ENCODE data around the gene PRR29.
"Not testable (repeated sequence)": the region's sequence is repeated elsewhere in the genome, so short reads cannot be mapped to it uniquely, and the experiment has no call there.

Gene PRR29

GRCh38 chr17:63975541-63976092 is 22.5 kb upstream of the PRR29 start:
- no peak overlapping the region for H3K4ac ChIP-seq (ENCODE audit: low read depth, low read length)
- H3K4me3 ChIP-seq (ENCODE audit: low read length): no peak overlapping the region
- no peak overlapping the region for H3K18ac ChIP-seq (ENCODE audit: low read length)
- no peak overlapping the region for H4K5ac ChIP-seq (ENCODE audit: low read length)
- H3K27ac ChIP-seq (ENCODE audit: low read depth, low read length): no peak overlapping the region
- H3K36me3 ChIP-seq (ENCODE audit: control insufficient read depth, insufficient read depth, low read length): no peaks in the 10 kb centered on the region
- H3K9ac ChIP-seq (ENCODE audit: low read length): no peak overlapping the region
- no peak overlapping the region for H3K23ac ChIP-seq (ENCODE audit: low read length)
- no peaks in the 10 kb centered on the region for H3K27me3 ChIP-seq (ENCODE audit: insufficient read depth, low read length, poor library complexity)
- H3K79me1 ChIP-seq (ENCODE audit: low read length): no peaks in the 10 kb centered on the region
- H2BK120ac ChIP-seq (ENCODE audit: low read depth, low read length): no peak overlapping the region
- H3K79me2 ChIP-seq (ENCODE audit: control insufficient read depth, insufficient read depth, low read length): no peaks in the 10 kb centered on the region
- H3K56ac ChIP-seq (ENCODE audit: low read length): no peak overlapping the region
- H2BK15ac ChIP-seq (replicated peaks; ENCODE audit: low read depth): no peak overlapping the region
- no peak overlapping the region for H2BK5ac ChIP-seq (ENCODE audit: low read length)
- H3K4me2 ChIP-seq (ENCODE audit: low read length): no peak overlapping the region
- no peak overlapping the region for H2AK5ac ChIP-seq (ENCODE audit: low read length)
- H4K8ac ChIP-seq (ENCODE audit: low read depth, low read length): no peak overlapping the region
- WGBS (ENCODE audit: extremely low coverage, insufficient coverage, low lambda C conversion rate): no CpG with 5 or more reads among the region's 2 CpGs
- DNase-seq: no peak
- H3K4me1 ChIP-seq (ENCODE audit: control insufficient read depth, low read depth, low read length): no peaks in the 10 kb centered on the region

- Histone ChIP-seq H3K18ac (ENCODE audit: low read length) (no peak overlapping the region), H3K4ac (ENCODE audit: low read depth, low read length) (no peak overlapping the region), H3K23ac (ENCODE audit: low read length) (no peak overlapping the region), H4K5ac (ENCODE audit: low read length) (no peak overlapping the region), H2AK5ac (ENCODE audit: low read length) (no peak overlapping the region), H3K27me3 (ENCODE audit: insufficient read depth, low read length, poor library complexity) (no peaks in the 10 kb centered on the region), H3K4me3 (ENCODE audit: low read length) (no peak overlapping the region), H3K79me1 (ENCODE audit: low read length) (no peaks in the 10 kb centered on the region), H4K8ac (ENCODE audit: low read depth, low read length) (no peak overlapping the region), H3K27ac (ENCODE audit: low read depth, low read length) (no peak overlapping the region), H2BK5ac (ENCODE audit: low read length) (no peak overlapping the region), H3K36me3 (ENCODE audit: control insufficient read depth, insufficient read depth, low read length) (no peaks in the 10 kb centered on the region), H2BK15ac (replicated peaks; ENCODE audit: low read depth) (no peak overlapping the region), H3K56ac (ENCODE audit: low read length) (no peak overlapping the region), H3K9ac (ENCODE audit: low read length) (no peak overlapping the region), H3K79me2 (ENCODE audit: control insufficient read depth, insufficient read depth, low read length) (no peaks in the 10 kb centered on the region), H3K4me2 (ENCODE audit: low read length) (no peak overlapping the region), H2BK120ac (ENCODE audit: low read depth, low read length) (no peak overlapping the region), H3K4me1 (ENCODE audit: control insufficient read depth, low read depth, low read length) (no peaks in the 10 kb centered on the region)
- DNase-seq: no peak
- WGBS (ENCODE audit: extremely low coverage, insufficient coverage, low lambda C conversion rate): no CpG with 5 or more reads among the region's 3 CpGs
Measured at GRCh38 chr17:63976702-63977101, 21.4 kb upstream of the PRR29 start.

GRCh38 chr17:63978272-63979200 is 19.6 kb upstream of the PRR29 start:
- Histone ChIP-seq H2BK5ac (ENCODE audit: low read length) (no peak overlapping the region), H3K4me1 (ENCODE audit: control insufficient read depth, low read depth, low read length) (no peaks in the 10 kb centered on the region), H3K4me3 (ENCODE audit: low read length) (no peak overlapping the region), H2BK15ac (replicated peaks; ENCODE audit: low read depth) (no peak overlapping the region), H3K27ac (ENCODE audit: low read depth, low read length) (no peak overlapping the region), H3K18ac (ENCODE audit: low read length) (no peak overlapping the region), H3K79me1 (ENCODE audit: low read length) (no peaks in the 10 kb centered on the region), H3K36me3 (ENCODE audit: control insufficient read depth, insufficient read depth, low read length) (no peaks in the 10 kb centered on the region), H3K79me2 (ENCODE audit: control insufficient read depth, insufficient read depth, low read length) (no peaks in the 10 kb centered on the region), H3K27me3 (ENCODE audit: insufficient read depth, low read length, poor library complexity) (no peaks in the 10 kb centered on the region), H3K4ac (ENCODE audit: low read depth, low read length) (no peak overlapping the region), H2AK5ac (ENCODE audit: low read length) (no peak overlapping the region), H3K23ac (ENCODE audit: low read length) (no peak overlapping the region), H4K5ac (ENCODE audit: low read length) (no peak overlapping the region), H2BK120ac (ENCODE audit: low read depth, low read length) (no peak overlapping the region), H3K4me2 (ENCODE audit: low read length) (no peak overlapping the region), H4K8ac (ENCODE audit: low read depth, low read length) (no peak overlapping the region), H3K9ac (ENCODE audit: low read length) (no peak overlapping the region), H3K56ac (ENCODE audit: low read length) (no peak overlapping the region)
- DNase-seq: no peak
- WGBS (ENCODE audit: extremely low coverage, insufficient coverage, low lambda C conversion rate): no CpG with 5 or more reads among the region's 13 CpGs

- H2AK5ac ChIP-seq (ENCODE audit: low read length); H4K8ac ChIP-seq (ENCODE audit: low read depth, low read length); H3K79me1 ChIP-seq (ENCODE audit: low read length); H3K9ac ChIP-seq (ENCODE audit: low read length); H3K4me3 ChIP-seq (ENCODE audit: low read length); H3K4me2 ChIP-seq (ENCODE audit: low read length); H2BK5ac ChIP-seq (ENCODE audit: low read length); DNase-seq; H3K79me2 ChIP-seq (ENCODE audit: control insufficient read depth, insufficient read depth, low read length); H3K56ac ChIP-seq (ENCODE audit: low read length); H4K5ac ChIP-seq (ENCODE audit: low read length); H3K4ac ChIP-seq (ENCODE audit: low read depth, low read length); H3K18ac ChIP-seq (ENCODE audit: low read length); H3K27ac ChIP-seq (ENCODE audit: low read depth, low read length); H3K4me1 ChIP-seq (ENCODE audit: control insufficient read depth, low read depth, low read length); H3K36me3 ChIP-seq (ENCODE audit: control insufficient read depth, insufficient read depth, low read length); H3K23ac ChIP-seq (ENCODE audit: low read length); H2BK120ac ChIP-seq (ENCODE audit: low read depth, low read length); H3K27me3 ChIP-seq (ENCODE audit: insufficient read depth, low read length, poor library complexity); H2BK15ac ChIP-seq (replicated peaks; ENCODE audit: low read depth): not testable (repeated sequence)
- no CpG with 5 or more reads among the region's 2 CpGs for WGBS (ENCODE audit: extremely low coverage, insufficient coverage, low lambda C conversion rate)
Measured at GRCh38 chr17:63982641-63983040, 15.5 kb upstream of the PRR29 start.

GRCh38 chr17:63983320-63983719 is 14.8 kb upstream of the PRR29 start:
- WGBS (ENCODE audit: extremely low coverage, insufficient coverage, low lambda C conversion rate): no CpG with 5 or more reads among the region's 7 CpGs
- DNase-seq: no peak

More at GRCh38 chr17:63983320-63983719, 14.8 kb upstream of the PRR29 start:
- Histone ChIP-seq H2BK5ac (ENCODE audit: low read length) (no peak overlapping the region), H2BK15ac (replicated peaks; ENCODE audit: low read depth) (no peak overlapping the region), H3K4me1 (ENCODE audit: control insufficient read depth, low read depth, low read length) (no peaks in the 10 kb centered on the region), H3K23ac (ENCODE audit: low read length) (no peak overlapping the region), H3K18ac (ENCODE audit: low read length) (no peak overlapping the region), H4K5ac (ENCODE audit: low read length) (no peak overlapping the region), H3K27ac (ENCODE audit: low read depth, low read length) (no peak overlapping the region), H3K4me2 (ENCODE audit: low read length) (no peak overlapping the region), H3K4ac (ENCODE audit: low read depth, low read length) (no peak overlapping the region), H3K9ac (ENCODE audit: low read length) (no peak overlapping the region), H3K27me3 (ENCODE audit: insufficient read depth, low read length, poor library complexity) (no peaks in the 10 kb centered on the region), H3K4me3 (ENCODE audit: low read length) (no peak overlapping the region), H2BK120ac (ENCODE audit: low read depth, low read length) (no peak overlapping the region), H3K79me1 (ENCODE audit: low read length) (no peaks in the 10 kb centered on the region), H3K56ac (ENCODE audit: low read length) (no peak overlapping the region), H3K79me2 (ENCODE audit: control insufficient read depth, insufficient read depth, low read length) (no peaks in the 10 kb centered on the region), H2AK5ac (ENCODE audit: low read length) (no peak overlapping the region), H3K36me3 (ENCODE audit: control insufficient read depth, insufficient read depth, low read length) (no peaks in the 10 kb centered on the region), H4K8ac (ENCODE audit: low read depth, low read length) (no peak overlapping the region)

All from mesendoderm (in vitro differentiated cells).